HG03196 (cell line): Measurements from ENCODE around the gene FRMPD1.

ENCODE experiments used
- ATAC-seq: cut with Tn5 transposase; IDR thresholded peaks from one replicate; pipeline ENCODE4 v1.9.1; 2021; ENCODE audit not compliant: unreplicated experiment

Gene FRMPD1

GRCh38 chr9:37625758-37626147, 25.0 kb upstream of the FRMPD1 start:
- ATAC-seq = no peak

- no peak for ATAC-seq
Observed at GRCh38 chr9:37626708-37627292, 24.0 kb upstream of the FRMPD1 start.

GRCh38 chr9:37632479-37632878, 18.3 kb upstream of the FRMPD1 start:
- ATAC-seq = no peak

- ATAC-seq = no peak
Observed at GRCh38 chr9:37635808-37636207, 14.9 kb upstream of the FRMPD1 start.

GRCh38 chr9:37636511-37637448, 14.0 kb upstream of the FRMPD1 start:
- no peak for ATAC-seq

- no peak for ATAC-seq
Observed at GRCh38 chr9:37639109-37639762, 11.5 kb upstream of the FRMPD1 start.

- ATAC-seq = no peak
Observed at GRCh38 chr9:37639841-37640240, 10.9 kb upstream of the FRMPD1 start.

- no peak for ATAC-seq
Observed at GRCh38 chr9:37640246-37640645, 10.5 kb upstream of the FRMPD1 start.

- ATAC-seq = no peak
Observed at GRCh38 chr9:37641331-37641730, 9.4 kb upstream of the FRMPD1 start.

- ATAC-seq = no peak
Observed at GRCh38 chr9:37643214-37643613, 7.5 kb upstream of the FRMPD1 start.

GRCh38 chr9:37645903-37646506, 4.7 kb upstream of the FRMPD1 start:
- no peak for ATAC-seq

- no peak for ATAC-seq
Observed at GRCh38 chr9:37650299-37650872, 368 bp upstream of the FRMPD1 start.

GRCh38 chr9:37652261-37652660, 1.5 kb downstream of the FRMPD1 start:
- ATAC-seq = no peak

GRCh38 chr9:37653385-37653784, 2.6 kb downstream of the FRMPD1 start:
- no peak for ATAC-seq

GRCh38 chr9:37656936-37657335, 6.2 kb downstream of the FRMPD1 start:
- ATAC-seq = no peak

- no peak for ATAC-seq
Observed at GRCh38 chr9:37660691-37661090, 9.9 kb downstream of the FRMPD1 start.

GRCh38 chr9:37663926-37664325, 13.2 kb downstream of the FRMPD1 start:
- ATAC-seq = no peak

- ATAC-seq = no peak
Observed at GRCh38 chr9:37667706-37668105, 17.0 kb downstream of the FRMPD1 start.

- ATAC-seq = no peak
Observed at GRCh38 chr9:37668116-37668601, 17.4 kb downstream of the FRMPD1 start.

- no peak for ATAC-seq
Observed at GRCh38 chr9:37669232-37669631, 18.5 kb downstream of the FRMPD1 start.

GRCh38 chr9:37675661-37676060, 24.9 kb downstream of the FRMPD1 start:
- no peak for ATAC-seq
